ENCODE data around the gene KRTAP15-1. TPM values are rescaled to one million over a fixed set of nuclear protein-coding genes. Genes with fewer than 3 reads are reported as not detected.

The KRTAP15-1 gene
- polyA plus RNA-seq, 2 of the 4 experiments (the other 2 are of a cell fraction): not detected

DNA sequence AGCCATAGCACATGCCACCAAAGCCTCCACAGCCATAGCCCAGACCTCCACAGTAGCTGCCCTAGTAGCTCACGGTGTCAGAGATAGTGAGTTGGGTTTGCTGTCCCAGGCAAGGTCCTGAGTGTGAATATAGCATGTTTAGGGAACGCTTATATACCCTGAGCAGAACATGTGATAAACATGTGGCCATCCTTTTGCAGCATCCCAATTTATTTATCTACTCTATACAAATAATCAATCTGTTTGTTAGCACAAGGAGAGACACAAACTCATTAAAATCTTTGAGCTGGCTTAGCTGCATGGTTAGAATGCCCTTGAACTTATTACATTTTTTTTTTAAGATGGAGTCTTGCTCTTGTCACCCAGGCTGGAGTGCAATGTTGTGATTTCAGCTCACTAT lies 47.3 kb downstream of the KRTAP15-1 start, which contains the start of gene KRTAP19-2:
KRTAP19-2 (minus strand) TSS at position 101 of the 400 bp plus-strand sequence; CDS start at position 13, 88 bp downstream.
- DNase-seq (ENCODE audit: low read depth in 1 of 2, low spot score in 1 of 2): no peak
- FAIRE-seq: no peak
- TF ChIP-seq KDM1A (IDR thresholded peaks at IDR 0.05; ENCODE audit: low read depth) (no peak), CHD2 (IDR thresholded peaks at IDR 0.05; ENCODE audit: low read length, partially characterized antibody) (no peak), CBX2 (IDR thresholded peaks at IDR 0.05; ENCODE audit: borderline replicate concordance, low read depth) (no peak), JUN (IDR thresholded peaks at IDR 0.05) (no peak), JUNB (IDR thresholded peaks at IDR 0.05) (no peak), ZNF302 (CRISPR knock-in tag; IDR thresholded peaks at IDR 0.05) (no peak), ESRRA (IDR thresholded peaks at IDR 0.05; ENCODE audit: borderline replicate concordance, low read length) (no peak), RAD21 (conservative IDR thresholded peaks at IDR 0.05 in 1 of 2, IDR thresholded peaks at IDR 0.05 in 1 of 2) (no peak), HOXA7 (CRISPR knock-in tag; IDR thresholded peaks at IDR 0.05) (no peak)
- TF ChIP-seq, protein P1, sequence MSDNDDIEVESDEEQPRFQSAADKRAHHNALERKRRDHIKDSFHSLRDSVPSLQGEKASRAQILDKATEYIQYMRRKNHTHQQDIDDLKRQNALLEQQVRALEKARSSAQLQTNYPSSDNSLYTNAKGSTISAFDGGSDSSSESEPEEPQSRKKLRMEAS (IDR thresholded peaks at IDR 0.05): no peak
- H3K4me3 ChIP-seq: no peak within 1 kb of the TSS
- H3K4me2 ChIP-seq: no peak within 1 kb of the TSS
- H3K9me3 ChIP-seq: no peaks in the 10 kb centered on the region
- ChIA-PET CTCF (no interaction called here), POLR2A (no interaction called here)
- H3K27ac ChIP-seq: no peak within 1 kb of the TSS
- WGBS (ENCODE audit: missing lambda C conversion rate): 6% methylated on average over 2 of the region's 2 CpGs
- H3K4me1 ChIP-seq: no peaks in the 10 kb centered on the region
- ATAC-seq: no peak

Other genes with a start within 250 kb of the KRTAP15-1 start
- not detected in 2 replicates for gene CLDN8, start 224.2 kb upstream of the KRTAP15-1 start, polyA plus RNA-seq (2011; rRNA removed)
- gene CLDN8, start 224.2 kb upstream of the KRTAP15-1 start, polyA plus RNA-seq (2017; fragmentation: RNase III; extraction: RNeasy Plus Mini Kit Qiagen cat#74134 plus additional on column Dnase treatment): not detected in 3 replicates
- gene KRTAP24-1, start 157.3 kb upstream of the KRTAP15-1 start, polyA plus RNA-seq (2011; rRNA removed): not detected in 2 replicates
- gene KRTAP24-1, start 157.3 kb upstream of the KRTAP15-1 start, polyA plus RNA-seq (2017; fragmentation: RNase III; extraction: RNeasy Plus Mini Kit Qiagen cat#74134 plus additional on column Dnase treatment): not detected in 3 replicates
- gene KRTAP25-1, start 150.8 kb upstream of the KRTAP15-1 start, polyA plus RNA-seq (2011; rRNA removed): not detected in 2 replicates
- gene KRTAP25-1, start 150.8 kb upstream of the KRTAP15-1 start, polyA plus RNA-seq (2017; fragmentation: RNase III; extraction: RNeasy Plus Mini Kit Qiagen cat#74134 plus additional on column Dnase treatment): not detected in 3 replicates
- gene KRTAP26-1, start 120.0 kb upstream of the KRTAP15-1 start, polyA plus RNA-seq (2011; rRNA removed): not detected in 2 replicates
- gene KRTAP26-1, start 120.0 kb upstream of the KRTAP15-1 start, polyA plus RNA-seq (2017; fragmentation: RNase III; extraction: RNeasy Plus Mini Kit Qiagen cat#74134 plus additional on column Dnase treatment): not detected in 3 replicates
- gene KRTAP27-1, start 102.6 kb upstream of the KRTAP15-1 start, polyA plus RNA-seq (2011; rRNA removed): not detected in 2 replicates
- not detected in 3 replicates for gene KRTAP27-1, start 102.6 kb upstream of the KRTAP15-1 start, polyA plus RNA-seq (2017; fragmentation: RNase III; extraction: RNeasy Plus Mini Kit Qiagen cat#74134 plus additional on column Dnase treatment)
- not detected in 2 replicates for gene KRTAP23-1, start 91.7 kb upstream of the KRTAP15-1 start, polyA plus RNA-seq (2011; rRNA removed)
- gene KRTAP23-1, start 91.7 kb upstream of the KRTAP15-1 start, polyA plus RNA-seq (2017; fragmentation: RNase III; extraction: RNeasy Plus Mini Kit Qiagen cat#74134 plus additional on column Dnase treatment): not detected in 3 replicates
- not detected in 2 replicates for gene KRTAP13-2, start 68.0 kb upstream of the KRTAP15-1 start, polyA plus RNA-seq (2011; rRNA removed)
- not detected in 3 replicates for gene KRTAP13-2, start 68.0 kb upstream of the KRTAP15-1 start, polyA plus RNA-seq (2017; fragmentation: RNase III; extraction: RNeasy Plus Mini Kit Qiagen cat#74134 plus additional on column Dnase treatment)
- gene KRTAP13-1, start 44.2 kb upstream of the KRTAP15-1 start, polyA plus RNA-seq (2011; rRNA removed): not detected in 2 replicates
- not detected in 3 replicates for gene KRTAP13-1, start 44.2 kb upstream of the KRTAP15-1 start, polyA plus RNA-seq (2017; fragmentation: RNase III; extraction: RNeasy Plus Mini Kit Qiagen cat#74134 plus additional on column Dnase treatment)
- gene KRTAP13-3, start 14.3 kb upstream of the KRTAP15-1 start, polyA plus RNA-seq (2011; rRNA removed): not detected in 2 replicates
- gene KRTAP13-3, start 14.3 kb upstream of the KRTAP15-1 start, polyA plus RNA-seq (2017; fragmentation: RNase III; extraction: RNeasy Plus Mini Kit Qiagen cat#74134 plus additional on column Dnase treatment): not detected in 3 replicates
- not detected in 2 replicates for gene KRTAP13-4, start 10.1 kb upstream of the KRTAP15-1 start, polyA plus RNA-seq (2011; rRNA removed)
- not detected in 3 replicates for gene KRTAP13-4, start 10.1 kb upstream of the KRTAP15-1 start, polyA plus RNA-seq (2017; fragmentation: RNase III; extraction: RNeasy Plus Mini Kit Qiagen cat#74134 plus additional on column Dnase treatment)
- not detected in 2 replicates for gene KRTAP19-1, start 40.1 kb downstream of the KRTAP15-1 start, polyA plus RNA-seq (2011; rRNA removed)
- gene KRTAP19-1, start 40.1 kb downstream of the KRTAP15-1 start, polyA plus RNA-seq (2017; fragmentation: RNase III; extraction: RNeasy Plus Mini Kit Qiagen cat#74134 plus additional on column Dnase treatment): not detected in 3 replicates
- not detected in 2 replicates for gene KRTAP19-2, start 47.2 kb downstream of the KRTAP15-1 start, polyA plus RNA-seq (2011; rRNA removed)
- not detected in 3 replicates for gene KRTAP19-2, start 47.2 kb downstream of the KRTAP15-1 start, polyA plus RNA-seq (2017; fragmentation: RNase III; extraction: RNeasy Plus Mini Kit Qiagen cat#74134 plus additional on column Dnase treatment)
- not detected in 2 replicates for gene KRTAP19-3, start 51.7 kb downstream of the KRTAP15-1 start, polyA plus RNA-seq (2011; rRNA removed)
- not detected in 3 replicates for gene KRTAP19-3, start 51.7 kb downstream of the KRTAP15-1 start, polyA plus RNA-seq (2017; fragmentation: RNase III; extraction: RNeasy Plus Mini Kit Qiagen cat#74134 plus additional on column Dnase treatment)
- gene KRTAP19-4, start 56.9 kb downstream of the KRTAP15-1 start, polyA plus RNA-seq (2011; rRNA removed): not detected in 2 replicates
- not detected in 3 replicates for gene KRTAP19-4, start 56.9 kb downstream of the KRTAP15-1 start, polyA plus RNA-seq (2017; fragmentation: RNase III; extraction: RNeasy Plus Mini Kit Qiagen cat#74134 plus additional on column Dnase treatment)
- not detected in 2 replicates for gene KRTAP19-5, start 61.9 kb downstream of the KRTAP15-1 start, polyA plus RNA-seq (2011; rRNA removed)
- gene KRTAP19-5, start 61.9 kb downstream of the KRTAP15-1 start, polyA plus RNA-seq (2017; fragmentation: RNase III; extraction: RNeasy Plus Mini Kit Qiagen cat#74134 plus additional on column Dnase treatment): not detected in 3 replicates
- not detected in 2 replicates for gene KRTAP19-6, start 101.6 kb downstream of the KRTAP15-1 start, polyA plus RNA-seq (2011; rRNA removed)
- gene KRTAP19-6, start 101.6 kb downstream of the KRTAP15-1 start, polyA plus RNA-seq (2017; fragmentation: RNase III; extraction: RNeasy Plus Mini Kit Qiagen cat#74134 plus additional on column Dnase treatment): not detected in 3 replicates
- gene KRTAP19-7, start 121.0 kb downstream of the KRTAP15-1 start, polyA plus RNA-seq (2011; rRNA removed): not detected in 2 replicates
- not detected in 3 replicates for gene KRTAP19-7, start 121.0 kb downstream of the KRTAP15-1 start, polyA plus RNA-seq (2017; fragmentation: RNase III; extraction: RNeasy Plus Mini Kit Qiagen cat#74134 plus additional on column Dnase treatment)
- not detected in 2 replicates for gene KRTAP22-2, start 150.1 kb downstream of the KRTAP15-1 start, polyA plus RNA-seq (2011; rRNA removed)
- gene KRTAP22-2, start 150.1 kb downstream of the KRTAP15-1 start, polyA plus RNA-seq (2017; fragmentation: RNase III; extraction: RNeasy Plus Mini Kit Qiagen cat#74134 plus additional on column Dnase treatment): not detected in 3 replicates
- gene KRTAP6-3, start 152.2 kb downstream of the KRTAP15-1 start, polyA plus RNA-seq (2011; rRNA removed): not detected in 2 replicates
- not detected in 3 replicates for gene KRTAP6-3, start 152.2 kb downstream of the KRTAP15-1 start, polyA plus RNA-seq (2017; fragmentation: RNase III; extraction: RNeasy Plus Mini Kit Qiagen cat#74134 plus additional on column Dnase treatment)
- gene KRTAP6-2, start 158.6 kb downstream of the KRTAP15-1 start, polyA plus RNA-seq (2011; rRNA removed): not detected in 2 replicates
- not detected in 3 replicates for gene KRTAP6-2, start 158.6 kb downstream of the KRTAP15-1 start, polyA plus RNA-seq (2017; fragmentation: RNase III; extraction: RNeasy Plus Mini Kit Qiagen cat#74134 plus additional on column Dnase treatment)
- not detected in 2 replicates for gene KRTAP22-1, start 160.8 kb downstream of the KRTAP15-1 start, polyA plus RNA-seq (2011; rRNA removed)
- not detected in 3 replicates for gene KRTAP22-1, start 160.8 kb downstream of the KRTAP15-1 start, polyA plus RNA-seq (2017; fragmentation: RNase III; extraction: RNeasy Plus Mini Kit Qiagen cat#74134 plus additional on column Dnase treatment)
- not detected in 2 replicates for gene KRTAP6-1, start 173.7 kb downstream of the KRTAP15-1 start, polyA plus RNA-seq (2011; rRNA removed)
- not detected in 3 replicates for gene KRTAP6-1, start 173.7 kb downstream of the KRTAP15-1 start, polyA plus RNA-seq (2017; fragmentation: RNase III; extraction: RNeasy Plus Mini Kit Qiagen cat#74134 plus additional on column Dnase treatment)
- gene KRTAP20-1, start 176.2 kb downstream of the KRTAP15-1 start, polyA plus RNA-seq (2011; rRNA removed): not detected in 2 replicates
- gene KRTAP20-1, start 176.2 kb downstream of the KRTAP15-1 start, polyA plus RNA-seq (2017; fragmentation: RNase III; extraction: RNeasy Plus Mini Kit Qiagen cat#74134 plus additional on column Dnase treatment): not detected in 3 replicates
- not detected in 2 replicates for gene KRTAP20-4, start 180.4 kb downstream of the KRTAP15-1 start, polyA plus RNA-seq (2011; rRNA removed)
- not detected in 3 replicates for gene KRTAP20-4, start 180.4 kb downstream of the KRTAP15-1 start, polyA plus RNA-seq (2017; fragmentation: RNase III; extraction: RNeasy Plus Mini Kit Qiagen cat#74134 plus additional on column Dnase treatment)
- gene KRTAP20-2, start 194.9 kb downstream of the KRTAP15-1 start, polyA plus RNA-seq (2011; rRNA removed): not detected in 2 replicates
- not detected in 3 replicates for gene KRTAP20-2, start 194.9 kb downstream of the KRTAP15-1 start, polyA plus RNA-seq (2017; fragmentation: RNase III; extraction: RNeasy Plus Mini Kit Qiagen cat#74134 plus additional on column Dnase treatment)
- gene KRTAP20-3, start 202.6 kb downstream of the KRTAP15-1 start, polyA plus RNA-seq (2011; rRNA removed): not detected in 2 replicates
- not detected in 3 replicates for gene KRTAP20-3, start 202.6 kb downstream of the KRTAP15-1 start, polyA plus RNA-seq (2017; fragmentation: RNase III; extraction: RNeasy Plus Mini Kit Qiagen cat#74134 plus additional on column Dnase treatment)

Data from A549 (cell line).